HFFc6 (cell line): Measurements from ENCODE around the gene GH1. TPM values are rescaled to one million over a fixed set of nuclear protein-coding genes. Genes with fewer than 3 reads are reported as not detected.

Experiments
- DNase-seq: peaks from one replicate; pipeline ENCODE4 v3.0.0-alpha.2; 2018
- H3K27ac Mint-ChIP-seq: 2 replicates; pipeline ENCODE4 v1.8.0; 2020; ENCODE audit warnings: mild to moderate bottlenecking, mixed read lengths
- H3K27me3 Mint-ChIP-seq: 2 replicates; pipeline ENCODE4 v1.8.0; 2021; ENCODE audit warnings: mild to moderate bottlenecking, moderate library complexity, mixed read lengths; ENCODE audit not compliant: insufficient read depth
- H3K36me3 Mint-ChIP-seq: 2 replicates; pipeline ENCODE4 v1.8.0; 2021; ENCODE audit warnings: low read depth, mixed read lengths
- H3K4me1 Mint-ChIP-seq: 2 replicates; pipeline ENCODE4 v1.8.0; 2020; ENCODE audit warnings: low read depth, mixed read lengths
- H3K4me3 Mint-ChIP-seq: 2 replicates; pipeline ENCODE4 v1.8.0; 2020; ENCODE audit warnings: mild to moderate bottlenecking, moderate library complexity, mixed read lengths
- H3K9me3 Mint-ChIP-seq: 2 replicates; pipeline ENCODE4 v1.8.0; 2020; ENCODE audit warnings: mild to moderate bottlenecking, mixed read lengths
- total RNA-seq, 6 experiments: library from RNA; stranded (reverse); fragmentation: NEBNext Ultra II Directional; extraction: Animal tissue kit (Norgen Biotek cat#: 25700); gene quantifications; 2 replicates in 1 of 6; 3 replicates in 5 of 6; pipeline ENCODE4 v1.2.3, GENCODE V29; 2021
- TF ChIP-seq, protein P1 (sequence below): fragments of 200-600 bp; sonication (generic); IDR thresholded peaks from 2 replicates; pipeline ENCODE4 v1.5.0; 2021; ENCODE audit warnings: antibody characterized with exemption, mild to moderate bottlenecking

The GH1 gene
- total RNA-seq, 6 experiments from 2014 or later, result not detected

- Mint-ChIP-seq H3K9me3 (no peaks in the 10 kb centered on the region), H3K4me1 (no peaks in the 10 kb centered on the region), H3K27me3 (peaks cover 21% of the 10 kb centered on the region), H3K27ac (peak overlapping the region; percentile 33; the same call in 1 of the 2 replicates), H3K36me3 (no peaks in the 10 kb centered on the region), H3K4me3 (no peak overlapping the region)
- no peak for DNase-seq
- TF ChIP-seq, protein P1, sequence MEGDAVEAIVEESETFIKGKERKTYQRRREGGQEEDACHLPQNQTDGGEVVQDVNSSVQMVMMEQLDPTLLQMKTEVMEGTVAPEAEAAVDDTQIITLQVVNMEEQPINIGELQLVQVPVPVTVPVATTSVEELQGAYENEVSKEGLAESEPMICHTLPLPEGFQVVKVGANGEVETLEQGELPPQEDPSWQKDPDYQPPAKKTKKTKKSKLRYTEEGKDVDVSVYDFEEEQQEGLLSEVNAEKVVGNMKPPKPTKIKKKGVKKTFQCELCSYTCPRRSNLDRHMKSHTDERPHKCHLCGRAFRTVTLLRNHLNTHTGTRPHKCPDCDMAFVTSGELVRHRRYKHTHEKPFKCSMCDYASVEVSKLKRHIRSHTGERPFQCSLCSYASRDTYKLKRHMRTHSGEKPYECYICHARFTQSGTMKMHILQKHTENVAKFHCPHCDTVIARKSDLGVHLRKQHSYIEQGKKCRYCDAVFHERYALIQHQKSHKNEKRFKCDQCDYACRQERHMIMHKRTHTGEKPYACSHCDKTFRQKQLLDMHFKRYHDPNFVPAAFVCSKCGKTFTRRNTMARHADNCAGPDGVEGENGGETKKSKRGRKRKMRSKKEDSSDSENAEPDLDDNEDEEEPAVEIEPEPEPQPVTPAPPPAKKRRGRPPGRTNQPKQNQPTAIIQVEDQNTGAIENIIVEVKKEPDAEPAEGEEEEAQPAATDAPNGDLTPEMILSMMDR, result no peak
These were observed 12.4 kb upstream of the GH1 start for GRCh38 chr17:63930951-63931575.

DNA sequence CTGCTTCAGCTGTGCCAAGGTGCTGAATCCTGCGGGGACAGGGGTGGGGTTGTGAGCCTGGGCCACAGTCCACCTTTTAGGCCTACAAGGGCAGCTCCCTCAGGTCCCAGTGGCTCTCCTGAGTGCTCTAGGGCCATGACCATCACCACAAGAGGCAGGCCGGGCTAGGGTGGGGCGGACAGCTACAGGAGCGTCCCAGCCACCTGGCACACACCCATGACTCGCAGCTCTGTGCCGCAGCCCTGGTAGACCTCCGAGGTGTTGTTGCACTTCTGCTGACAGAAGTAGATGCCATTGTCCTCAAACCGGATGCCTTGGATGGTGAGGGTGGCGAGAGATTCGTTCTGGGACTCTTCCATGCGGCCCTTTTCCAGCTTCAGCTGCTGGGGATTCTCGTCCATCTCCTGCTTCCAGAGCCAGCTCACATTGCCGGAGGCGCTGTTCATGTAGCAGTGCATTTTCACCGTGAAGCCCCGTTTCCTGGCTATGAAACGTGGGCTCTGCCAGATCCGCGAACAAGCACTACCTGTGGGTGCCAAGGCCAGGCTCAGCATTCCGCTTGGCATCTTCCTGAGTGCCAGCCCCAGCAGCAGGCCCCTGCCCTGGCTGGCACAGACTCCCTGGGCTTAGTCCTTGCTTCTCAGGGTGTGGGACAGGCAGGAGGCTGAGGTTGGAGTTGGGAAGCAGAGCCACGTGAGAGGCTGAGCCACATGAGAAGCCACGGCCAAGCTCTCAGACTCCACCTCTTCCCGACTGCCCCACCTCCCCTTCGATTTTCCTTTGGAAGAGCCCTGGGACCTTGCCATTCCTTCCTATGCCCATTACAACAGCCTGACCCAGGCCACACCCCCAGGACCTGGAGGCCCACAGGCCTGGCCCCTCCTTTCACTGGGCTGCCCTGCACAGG lies 11.5 kb upstream of the GH1 start:
- no peaks in the 10 kb centered on the region for H3K4me1 Mint-ChIP-seq
- peaks cover 13% of the 10 kb centered on the region for H3K27me3 Mint-ChIP-seq
- no peaks in the 10 kb centered on the region for H3K9me3 Mint-ChIP-seq
- no peak for DNase-seq
- H3K36me3 Mint-ChIP-seq, result no peaks in the 10 kb centered on the region
- TF ChIP-seq, protein P1, result no peak
- no peak overlapping the region for H3K27ac Mint-ChIP-seq
- no peak overlapping the region for H3K4me3 Mint-ChIP-seq

GRCh38 chr17:63928966-63929695 lies 10.5 kb upstream of the GH1 start:
- no peak for DNase-seq
- TF ChIP-seq, protein P1, result no peak
- Mint-ChIP-seq H3K36me3 (no peaks in the 10 kb centered on the region), H3K4me3 (no peak overlapping the region), H3K9me3 (no peaks in the 10 kb centered on the region), H3K4me1 (no peaks in the 10 kb centered on the region), H3K27ac (no peak overlapping the region), H3K27me3 (peaks cover 12% of the 10 kb centered on the region)

DNA sequence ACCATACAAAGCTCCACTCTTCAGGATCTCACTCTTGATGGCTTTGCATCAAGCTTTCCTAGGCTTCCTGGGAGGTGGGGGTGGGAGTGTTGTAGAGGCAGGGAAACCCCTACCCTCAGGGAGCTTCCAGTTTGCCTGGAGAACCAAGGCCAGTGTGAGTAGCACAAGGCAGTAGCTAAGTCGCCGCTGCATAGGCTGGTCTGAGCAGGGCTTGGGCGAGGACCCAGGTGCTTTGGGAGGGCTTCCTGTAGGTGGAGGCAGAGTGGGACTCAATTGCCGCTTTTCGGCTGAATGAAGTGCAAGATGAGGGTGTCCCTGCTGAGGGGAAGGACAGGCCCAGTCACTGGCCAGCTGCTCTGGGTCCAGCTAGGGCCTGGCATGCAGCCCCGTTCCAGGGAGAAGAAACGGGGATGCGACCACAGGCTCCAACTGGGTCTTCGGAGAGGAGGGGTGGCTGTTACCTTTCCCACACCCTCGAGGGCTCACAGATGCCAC lies 9.6 kb upstream of the GH1 start:
- peaks cover 4% of the 10 kb centered on the region for H3K27me3 Mint-ChIP-seq
- H3K36me3 Mint-ChIP-seq, result no peaks in the 10 kb centered on the region
- no peak overlapping the region for H3K4me3 Mint-ChIP-seq
- H3K27ac Mint-ChIP-seq, result no peak overlapping the region
- DNase-seq, result no peak
- TF ChIP-seq, protein P1, result no peak
- no peaks in the 10 kb centered on the region for H3K4me1 Mint-ChIP-seq
- no peaks in the 10 kb centered on the region for H3K9me3 Mint-ChIP-seq

- Mint-ChIP-seq H3K9me3 (no peaks in the 10 kb centered on the region), H3K36me3 (no peaks in the 10 kb centered on the region), H3K27ac (no peak overlapping the region), H3K27me3 (peaks cover 6% of the 10 kb centered on the region), H3K4me1 (no peaks in the 10 kb centered on the region), H3K4me3 (no peak overlapping the region)
- TF ChIP-seq, protein P1, result no peak
- no peak for DNase-seq
These were observed 9.0 kb upstream of the GH1 start for GRCh38 chr17:63927464-63928171.
